Common myeloid progenitor, CD34-positive (primary cell): ENCODE measurements around the gene GIPC2.

Experiments
- CTCF ChIA-PET: fragments of 350-600 bp; sonication (Branson Sonifier 250); formaldehyde crosslinking; loops from one replicate; lab custom pipeline; 2021; ENCODE audit warnings: antibody characterized with exemption; lab: Charles Lee
- POLR2A ChIA-PET: fragments of 350-600 bp; sonication (Branson Sonifier 250); formaldehyde crosslinking; loops from one replicate; lab custom pipeline; 2021; ENCODE audit warnings: antibody characterized with exemption; lab: Charles Lee
- DNase-seq, 3 donors: peaks; one replicate each; pipeline versions ENCODE4 v3.0.0 to v3.0.0-alpha.2; 2013
- H3K27ac ChIP-seq, 2 experiments: 1 replicate in 1 of 2; 2 replicates in 1 of 2; pipeline ENCODE4 v1.7.0; 2013; ENCODE audit warnings: inconsistent platforms in 2 of 2, low read length in 2 of 2, mild to moderate bottlenecking in 2 of 2, low read depth in 1 of 2, moderate library complexity in 1 of 2; ENCODE audit not compliant: severe bottlenecking in 2 of 2, insufficient read depth in 1 of 2, poor library complexity in 1 of 2
- H3K27me3 ChIP-seq, 5 experiments: replicated peaks in 2 of 5; 1 replicate in 3 of 5; 2 replicates in 2 of 5; pipeline versions ENCODE4 v1.6.1 to v1.7.0; 2013; ENCODE audit warnings: low read length in 4 of 5, mild to moderate bottlenecking in 2 of 5, moderate library complexity in 2 of 5, inconsistent platforms in 1 of 5; ENCODE audit not compliant: insufficient read depth in 5 of 5, control insufficient read depth in 4 of 5
- H3K36me3 ChIP-seq, 4 experiments: 1 replicate in 2 of 4; 2 replicates in 2 of 4; pipeline versions ENCODE4 v1.6.1 to v1.7.0; 2013; ENCODE audit warnings: low read length in 3 of 4, control low read depth in 1 of 4, mild to moderate bottlenecking in 1 of 4; ENCODE audit not compliant: control insufficient read depth in 4 of 4, insufficient read depth in 4 of 4
- H3K4me1 ChIP-seq, 4 experiments: 1 replicate in 3 of 4; 2 replicates in 1 of 4; pipeline versions ENCODE4 v1.6.1 to v1.7.1; 2013; ENCODE audit warnings: low read length in 3 of 4, mild to moderate bottlenecking in 3 of 4, control low read depth in 1 of 4, inconsistent platforms in 1 of 4, moderate library complexity in 1 of 4; ENCODE audit not compliant: control insufficient read depth in 4 of 4, insufficient read depth in 4 of 4; ENCODE audit errors: control extremely low read depth in 1 of 4
- H3K4me3 ChIP-seq, 7 experiments: 1 replicate in 4 of 7; 2 replicates in 3 of 7; pipeline versions ENCODE4 v1.5.1 to v1.7.0; 2013; ENCODE audit warnings: mild to moderate bottlenecking in 7 of 7, low read length in 6 of 7, moderate library complexity in 6 of 7, inconsistent platforms in 2 of 7, low read depth in 2 of 7, control low read depth in 1 of 7; ENCODE audit not compliant: insufficient read depth in 4 of 7, control insufficient read depth in 1 of 7; ENCODE audit errors: extremely low read depth in 1 of 7
- H3K9me3 ChIP-seq, 5 experiments: 1 replicate in 4 of 5; 2 replicates in 1 of 5; pipeline versions ENCODE4 v1.6.1 to v1.7.1; 2013; ENCODE audit warnings: low read length in 4 of 5, mild to moderate bottlenecking in 2 of 5, inconsistent platforms in 1 of 5, low read depth in 1 of 5, moderate library complexity in 1 of 5; ENCODE audit not compliant: control insufficient read depth in 4 of 5, insufficient read depth in 2 of 5; ENCODE audit errors: control extremely low read depth in 1 of 5
- WGBS: methylation state at CpG from one replicate; pipeline ENCODE4 v1.1.5; 2013; ENCODE audit not compliant: insufficient coverage; 5-methylcytosine and 5-hydroxymethylcytosine counted together

The GIPC2 gene

DNA sequence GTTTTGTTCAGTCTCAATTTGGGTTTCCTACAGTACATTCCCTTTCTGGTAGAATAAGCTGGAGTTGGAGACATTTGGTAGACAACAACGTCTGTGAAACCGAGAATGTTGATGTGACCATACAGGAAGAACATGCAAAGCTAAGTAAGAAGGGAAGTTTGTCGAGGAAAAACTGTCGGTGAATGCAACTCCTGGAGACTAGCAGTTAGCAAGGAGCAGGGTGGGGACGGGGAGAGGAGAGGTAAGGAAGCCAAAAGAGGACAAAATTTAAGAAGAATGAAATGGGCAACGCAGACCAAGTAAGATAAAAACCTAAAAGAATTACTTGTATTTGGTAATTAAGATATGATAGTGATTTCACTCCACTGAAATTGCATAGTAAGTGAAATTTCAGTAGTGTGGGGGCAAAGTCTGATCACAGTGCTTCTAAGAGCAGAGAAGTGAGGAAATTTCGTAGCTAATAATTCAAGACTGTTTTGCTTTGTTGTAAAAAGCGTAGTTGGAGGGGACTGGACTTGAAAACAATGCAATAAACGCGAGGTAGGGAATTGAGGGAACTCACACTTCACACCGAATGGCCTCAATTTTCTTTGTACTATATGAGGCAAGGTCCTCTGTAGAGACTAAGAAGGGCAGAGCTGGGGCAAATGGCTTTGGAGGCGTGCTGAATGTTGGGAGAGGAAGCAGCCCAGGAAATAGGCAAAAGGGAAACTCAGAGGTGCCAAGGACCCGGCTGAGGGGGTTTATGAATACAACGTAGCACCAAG is 787 bp upstream of the GIPC2 start:
- H3K4me3 ChIP-seq = peak overlapping the region in 6 of 7 experiments; percentile 61 to 78 (median 64)
- no peaks in the 10 kb centered on the region for H3K9me3 ChIP-seq
- H3K4me1 ChIP-seq = peaks cover 2 to 16% (median 13%) of the 10 kb centered on the region in 4 experiments
- ChIA-PET CTCF (no interaction called here), POLR2A (no interaction called here)
- WGBS = 46% methylated on average over 14 of the region's 14 CpGs
- peak in 1 of 3 donors; percentile 10 for DNase-seq
- no peaks in the 10 kb centered on the region for H3K36me3 ChIP-seq
- H3K27me3 ChIP-seq = peaks cover 2 to 38% (median 20%) of the 10 kb centered on the region in 5 experiments
- H3K27ac ChIP-seq = no peak overlapping the region

DNA sequence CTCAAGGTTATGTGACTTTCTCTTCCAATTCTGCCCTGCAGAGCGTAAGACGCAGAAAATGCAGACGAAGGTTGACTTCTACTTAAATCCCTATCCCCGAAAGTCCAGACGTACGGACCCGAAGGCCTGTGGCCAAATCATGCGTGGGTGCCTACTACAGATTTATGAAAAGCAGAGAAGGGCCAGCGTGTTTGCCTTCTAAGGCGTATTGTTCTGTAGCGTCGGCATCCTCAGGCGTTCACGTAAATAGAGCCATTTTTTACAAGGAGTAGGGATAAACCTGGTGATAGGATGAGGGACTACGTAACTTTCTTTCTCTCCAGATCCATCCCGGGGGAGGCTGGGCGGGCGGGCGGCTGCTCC is 222 bp upstream of the GIPC2 start:
- Histone ChIP-seq H3K9me3 (no peaks in the 10 kb centered on the region), H3K4me1 (peaks cover 2 to 16% (median 13%) of the 10 kb centered on the region in 4 experiments), H3K36me3 (no peaks in the 10 kb centered on the region), H3K4me3 (peak overlapping the region; percentile 59 to 78 (median 62)), H3K27me3 (peaks cover 2 to 38% (median 20%) of the 10 kb centered on the region in 5 experiments), H3K27ac (no peak overlapping the region)
- peak in 2 of 3 donors; percentile 41 to 42 for DNase-seq
- 46% methylated on average over 8 of the region's 19 CpGs for WGBS
- CTCF ChIA-PET = no interaction called here
- POLR2A ChIA-PET = no interaction called here

DNA sequence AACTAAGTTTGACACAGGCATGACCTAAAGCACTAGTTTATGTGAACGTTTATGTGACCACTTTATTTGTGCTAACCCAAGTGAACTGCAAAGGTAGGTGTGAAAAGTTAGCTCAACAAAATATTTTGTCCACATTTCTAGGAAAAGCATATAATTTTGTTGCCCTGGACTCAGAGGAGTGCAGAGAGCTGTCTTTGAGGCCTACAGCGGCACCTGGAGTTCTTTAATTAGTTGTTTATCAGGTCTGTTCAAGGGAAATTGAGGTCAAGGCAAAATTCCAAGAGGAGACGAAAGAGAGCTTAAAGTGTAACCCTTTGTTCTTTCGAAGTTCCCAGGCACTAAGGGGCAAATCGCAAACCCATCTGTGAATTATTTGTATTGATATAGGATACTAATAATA is 1.3 kb downstream of the GIPC2 start:
- Histone ChIP-seq H3K4me1 (peaks cover 2 to 20% (median 14%) of the 10 kb centered on the region in 4 experiments), H3K36me3 (no peaks in the 10 kb centered on the region), H3K27ac (no peak overlapping the region), H3K27me3 (peaks cover 2 to 38% (median 20%) of the 10 kb centered on the region in 5 experiments), H3K4me3 (peak overlapping the region in 1 of 7 experiments; percentile 78), H3K9me3 (no peaks in the 10 kb centered on the region)
- 33% methylated on average over 1 of the region's 5 CpGs for WGBS
- ChIA-PET POLR2A (interaction anchor here (1.0 kb wide), 1 partner anchor 35 kb away, joined by 3 read pairs; no protein-coding TSS in a partner anchor), CTCF (interaction anchor here (0.5 to 1.7 kb wide), 4 partner anchors 44 to 307 kb away, joined by 3 to 5 read pairs (median 4); no protein-coding TSS in a partner anchor)
- peak in 1 of 3 donors; percentile 22 for DNase-seq

DNA sequence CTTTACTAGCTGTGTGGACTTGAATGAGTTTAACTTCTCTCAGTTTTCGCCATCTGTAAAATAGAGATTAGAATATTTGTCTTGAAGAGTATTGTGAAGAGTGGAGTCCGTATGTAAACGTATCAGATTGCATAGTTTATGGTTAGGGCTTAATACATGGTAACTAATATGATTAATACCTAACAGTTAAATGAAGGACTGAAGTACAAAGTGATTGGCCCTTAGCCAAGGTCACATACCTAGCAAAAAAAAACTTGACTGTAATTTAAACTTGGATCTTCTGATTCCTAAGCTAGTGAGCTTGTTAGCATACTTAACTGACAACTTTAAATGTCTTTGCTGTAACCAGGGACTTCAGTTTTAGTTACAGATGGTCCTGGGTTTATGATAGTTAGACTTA is 1.9 kb downstream of the GIPC2 start:
- ChIA-PET POLR2A (interaction anchor here (0.7 to 1.0 kb wide), 2 partner anchors 34 to 373 kb away, joined by 3 to 5 read pairs; no protein-coding TSS in a partner anchor), CTCF (interaction anchor here (1.5 to 1.7 kb wide), 2 partner anchors 67 to 148 kb away, joined by 4 to 5 read pairs; no protein-coding TSS in a partner anchor)
- no CpG with 5 or more reads among the region's 3 CpGs for WGBS
- Histone ChIP-seq H3K27me3 (peaks cover 2 to 38% (median 20%) of the 10 kb centered on the region in 5 experiments), H3K4me1 (peaks cover 2 to 26% (median 18%) of the 10 kb centered on the region in 4 experiments), H3K27ac (no peak overlapping the region), H3K36me3 (no peaks in the 10 kb centered on the region), H3K4me3 (no peak overlapping the region), H3K9me3 (no peaks in the 10 kb centered on the region)
- no peak for DNase-seq

DNA sequence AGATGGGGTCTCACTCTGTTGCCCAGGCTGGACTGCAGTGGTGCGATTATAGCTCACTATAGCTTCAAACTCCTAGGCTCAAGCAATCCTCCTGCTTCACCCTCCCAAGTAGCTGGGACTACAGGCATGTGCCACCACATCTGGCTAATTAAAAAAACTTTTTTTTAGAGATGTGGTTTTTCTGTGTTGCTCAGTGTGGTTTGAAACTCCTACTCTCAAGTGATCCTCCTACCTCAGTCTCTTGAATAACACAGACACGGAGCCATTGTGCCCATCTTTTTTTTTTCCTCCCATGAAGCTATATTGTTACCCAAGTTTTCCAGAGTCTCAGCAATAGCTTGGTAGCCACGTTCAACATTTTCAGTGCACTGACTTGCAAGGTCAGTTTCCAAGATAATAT is 2.7 kb downstream of the GIPC2 start:
- ChIA-PET POLR2A (interaction anchor here (0.7 kb wide), 1 partner anchor 374 kb away, joined by 5 read pairs; no protein-coding TSS in a partner anchor), CTCF (interaction anchor here (0.6 to 1.7 kb wide), 2 partner anchors 66 to 792 kb away, joined by 3 to 5 read pairs; no protein-coding TSS in a partner anchor)
- Histone ChIP-seq H3K27me3 (peaks cover 2 to 36% (median 20%) of the 10 kb centered on the region in 5 experiments), H3K27ac (no peak overlapping the region), H3K36me3 (no peaks in the 10 kb centered on the region), H3K4me1 (peaks cover 2 to 34% (median 26%) of the 10 kb centered on the region in 4 experiments), H3K9me3 (no peaks in the 10 kb centered on the region), H3K4me3 (no peak overlapping the region)
- WGBS = 100% methylated on average over 2 of the region's 3 CpGs
- DNase-seq = no peak

DNA sequence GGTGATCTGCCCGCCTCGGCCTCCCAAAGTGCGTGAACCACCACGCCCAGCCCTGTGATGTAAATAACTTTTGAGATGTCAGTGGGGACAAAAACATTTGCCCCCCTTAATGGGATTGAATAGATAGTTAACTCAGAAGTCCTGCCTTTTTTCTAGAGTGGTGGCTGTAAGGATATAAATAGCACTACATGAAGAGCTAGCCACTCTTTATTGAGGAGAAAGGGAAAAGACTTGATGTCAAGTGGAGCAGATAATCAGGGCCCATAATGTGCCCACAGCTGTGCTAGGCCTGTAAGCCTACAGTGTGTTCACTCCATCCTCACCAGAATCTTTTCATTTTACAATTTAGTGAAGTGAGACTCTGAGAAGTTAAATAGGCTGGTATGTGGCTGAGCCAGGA is 3.6 kb downstream of the GIPC2 start:
- 100% methylated on average over 4 of the region's 4 CpGs for WGBS
- no peak overlapping the region for H3K27ac ChIP-seq
- POLR2A ChIA-PET = interaction anchor here (0.9 kb wide), 1 partner anchor 71 kb away, joined by 5 read pairs; the partner anchor contains the start of gene FUBP1

More for the DNA sequence above, 3.6 kb downstream of the GIPC2 start:
- H3K4me1 ChIP-seq = peaks cover 2 to 36% (median 26%) of the 10 kb centered on the region in 4 experiments
- H3K36me3 ChIP-seq = no peaks in the 10 kb centered on the region
- no peak overlapping the region for H3K4me3 ChIP-seq
- no peaks in the 10 kb centered on the region for H3K9me3 ChIP-seq
- DNase-seq = no peak
- CTCF ChIA-PET = interaction anchor here (0.6 kb wide), 1 partner anchor 554 kb away, joined by 3 read pairs; no protein-coding TSS in a partner anchor
- peaks cover 2 to 35% (median 14%) of the 10 kb centered on the region in 5 experiments for H3K27me3 ChIP-seq
